Measurements from ENCODE around the gene IGF2.

- TF ChIP-seq CTCF (IDR thresholded peaks at IDR 0.05; ENCODE audit: insufficient read depth, low read length) (no peak), GABPA (IDR thresholded peaks at IDR 0.05; ENCODE audit: low read depth) (no peak), POLR2AphosphoS5 (IDR thresholded peaks at IDR 0.05; ENCODE audit: low read depth) (no peak)
These were observed 39.8 kb upstream of the IGF2 start for GRCh38 chr11:2178906-2179494.

Measured in HL-60 (cell line).